K562 (cell line): ENCODE measurements around the gene ERGIC1. TPM values are rescaled to one million over a fixed set of nuclear protein-coding genes. Genes with fewer than 3 reads are reported as not detected.

Experiments
- ATAC-seq: fragments of 200-7000 bp; cut with Tn5 transposase; 3 replicates; pipeline ENCODE4 v1.9.1; 2020; ENCODE audit warnings: moderate library complexity
- BruUV-seq: library from RNA; stranded (reverse); fragments of 400-500 nt; replicated peaks from 2 replicates; lab custom pipeline; 2021; lab: Mats Ljungman, UMichigan
- CTCF ChIA-PET: fragments of 300-600 bp; formaldehyde crosslinking; extraction: SDS; loops from one replicate; lab custom pipeline; 2021; ENCODE audit warnings: low intra/inter-chr PET ratio; lab: Yijun Ruan, JAX
- POLR2A ChIA-PET: fragments of 300-600, 350-650 bp; sonication (Branson Sonifier 250); formaldehyde crosslinking; extraction: SDS; loops from one replicate; lab custom pipeline; 2021; ENCODE audit warnings: antibody characterized with exemption, inconsistent platforms; lab: Yijun Ruan, JAX
- DNase-seq, 4 experiments: peaks; one replicate each; pipeline versions ENCODE4 v3.0.0 to v3.0.0-alpha.2; 2011 to 2018; ENCODE audit warnings: low spot score in 3 of 4, mixed read lengths in 3 of 4; ENCODE audit errors: extremely low read depth in 1 of 4
- FAIRE-seq: peaks from 2 replicates; lab custom pipeline; 2011; peaks lifted over from hg19 to GRCh38; lab: Jason Lieb, UNC
- H2AFZ ChIP-seq: 2 replicates; pipeline ENCODE4 v1.6.0; 2011; ENCODE audit warnings: low read depth, low read length, control low read depth, inconsistent platforms
- H3K27ac ChIP-seq: fragments of 200-600 bp; 3 replicates; pipeline ENCODE4 v1.8.0; 2011; ENCODE audit warnings: low read depth, mild to moderate bottlenecking, control low read depth, inconsistent platforms, low read length, moderate library complexity, mixed read lengths; ENCODE audit errors: extremely low read depth
- H3K27me3 ChIP-seq, 2 experiments: fragments of 300-600 bp in 1 of 2; 2 replicates in 1 of 2; 3 replicates in 1 of 2; pipeline versions ENCODE4 v1.6.0 to v1.8.0; 2011; ENCODE audit warnings: inconsistent platforms in 2 of 2, low read length in 2 of 2, mild to moderate bottlenecking in 1 of 2, mixed read lengths in 1 of 2, moderate library complexity in 1 of 2; ENCODE audit not compliant: control insufficient read depth in 2 of 2, insufficient read depth in 2 of 2
- H3K36me3 ChIP-seq: fragments of 300-600 bp; 3 replicates; pipeline ENCODE4 v1.8.0; 2011; ENCODE audit warnings: mild to moderate bottlenecking, low read length, inconsistent platforms; ENCODE audit not compliant: control insufficient read depth, insufficient read depth
- H3K4me1 ChIP-seq, 2 experiments: fragments of 200-600 bp in 1 of 2; replicated peaks in 1 of 2; 2 replicates in 1 of 2; 3 replicates in 1 of 2; pipeline versions ENCODE4 v1.5.1 to v1.8.0; 2011; ENCODE audit warnings: inconsistent platforms in 2 of 2, low read length in 2 of 2, mild to moderate bottlenecking in 1 of 2, mixed read lengths in 1 of 2, moderate library complexity in 1 of 2; ENCODE audit not compliant: control insufficient read depth in 2 of 2, insufficient read depth in 2 of 2
- H3K4me2 ChIP-seq: 2 replicates; pipeline ENCODE4 v1.6.1; 2011; ENCODE audit warnings: low read length, control low read depth, inconsistent platforms, mixed read lengths; ENCODE audit not compliant: insufficient read depth
- H3K4me3 ChIP-seq: fragments of 200-600 bp; sonication (generic), shearing (Covaris generic); 2 replicates; pipeline ENCODE4 v1.5.1; 2016; ENCODE audit warnings: control low read depth, inconsistent platforms
- H3K79me2 ChIP-seq: fragments of 200-600 bp; 3 replicates; pipeline ENCODE4 v1.8.0; 2011; ENCODE audit warnings: low read length, inconsistent platforms; ENCODE audit not compliant: control insufficient read depth, insufficient read depth
- H3K9ac ChIP-seq, 2 experiments: 2 replicates each; pipeline versions ENCODE4 v1.6.0 to v1.6.1; 2011; ENCODE audit warnings: low read depth in 2 of 2, low read length in 2 of 2, control low read depth in 1 of 2, inconsistent platforms in 1 of 2, mild to moderate bottlenecking in 1 of 2, mixed read lengths in 1 of 2; ENCODE audit not compliant: insufficient read depth in 1 of 2
- H3K9me1 ChIP-seq: one replicate; pipeline ENCODE4 v1.6.0; 2011; ENCODE audit warnings: inconsistent platforms, mild to moderate bottlenecking, low read length, moderate library complexity; ENCODE audit not compliant: control insufficient read depth, insufficient read depth
- H3K9me3 ChIP-seq: replicated peaks from 2 replicates; pipeline ENCODE4 v1.5.1; 2011; ENCODE audit warnings: low read depth, low read length, inconsistent platforms; ENCODE audit not compliant: control insufficient read depth, insufficient read depth
- H4K20me1 ChIP-seq: replicated peaks from 2 replicates; pipeline ENCODE4 v1.6.1; 2011; ENCODE audit warnings: low read length, inconsistent platforms, mixed read lengths; ENCODE audit not compliant: control insufficient read depth, insufficient read depth
- FOXM1 ChIP-seq, 2 experiments: fragments of 450-650 bp in 1 of 2; sonication (generic) in 1 of 2; formaldehyde crosslinking in 1 of 2; IDR thresholded peaks; 2 replicates each; pipeline versions ENCODE4 v1.6.1 to v1.9.0; 2017 to 2022; ENCODE audit warnings: low read depth in 2 of 2, mild to moderate bottlenecking in 2 of 2, missing genetic modification reagents in 1 of 2, moderate library complexity in 1 of 2
- SMAD2 ChIP-seq: fragments of 150-350 bp; IDR thresholded peaks from 2 replicates; pipeline ENCODE4 v1.6.1; 2014; ENCODE audit warnings: low read depth, mild to moderate bottlenecking, low read length
- SOX6 ChIP-seq: fragments of 450-650 bp; IDR thresholded peaks from 2 replicates; pipeline ENCODE4 v1.6.1; 2014; ENCODE audit warnings: mild to moderate bottlenecking
- STAG1 ChIP-seq: sonication (generic); formaldehyde crosslinking; IDR thresholded peaks from 2 replicates; pipeline ENCODE4 v1.5.0; 2020; ENCODE audit warnings: missing genetic modification reagents, borderline replicate concordance
- TRIM28 ChIP-seq: fragments of 450-650 bp; IDR thresholded peaks from 2 replicates; pipeline ENCODE4 v1.6.1; 2017
- ZNF24 ChIP-seq: fragments of 450-650 bp; IDR thresholded peaks from 2 replicates; pipeline ENCODE4 v1.6.1; 2016
- ZNF699 ChIP-seq: fragments of 250-450 bp; sonication (Bioruptor Pico); IDR thresholded peaks from 2 replicates; pipeline ENCODE4 v1.8.0; 2021; ENCODE audit warnings: mild to moderate bottlenecking, moderate library complexity; ENCODE audit not compliant: insufficient replicate concordance
- WGBS: fragments of 100-300 bp; shearing (Covaris generic); methylation state at CpG from one replicate; pipeline ENCODE4 v1.1.6; 2016; ENCODE audit warnings: low coverage, mixed read lengths; ENCODE audit not compliant: insufficient coverage; ENCODE audit errors: missing lambda C conversion rate; 5-methylcytosine and 5-hydroxymethylcytosine counted together
- in situ Hi-C: fragments of 300-500 bp; cut with MboI; formaldehyde crosslinking; loops from 4 replicates; pipeline ENCODE4 v1.15.0; 2018; ENCODE audit warnings: inconsistent platforms, mixed read lengths
- intact Hi-C: fragments of 100-400 bp; cut with micrococcal nuclease; formaldehyde crosslinking; loops from 2 replicates; pipeline ENCODE4 v1.14.2; 2022
- polyA plus RNA-seq, 8 experiments: library from polyadenylated mRNA; depleted of rRNA in 4 of 8; stranded (reverse) in 5 of 8; unstranded in 3 of 8; fragments of >200 nt; fragmentation: Nextera tagmentation in 2 of 8; fragmentation: Illumina TruSeq in 1 of 8; extraction: Ambion mirVana in 2 of 8; extraction: Trizol in 1 of 8; gene quantifications; 2 replicates each; pipeline versions ENCODE4 v1.2.1 to v1.2.3, GENCODE V29; 2011 to 2014; ENCODE audit warnings: inconsistent platforms in 1 of 8, missing spikeins in 1 of 8
- total RNA-seq, 7 experiments: library from RNA; depleted of rRNA in 6 of 7; stranded (reverse); fragments of >200 nt in 6 of 7; fragmentation: Illumina TruSeq in 2 of 7; extraction: Trizol in 2 of 7; gene quantifications; 2 replicates each; pipeline versions ENCODE4 v1.2.1 to v1.2.3, GENCODE V29; 2011 to 2021; ENCODE audit warnings: low replicate concordance in 1 of 7
- TF ChIP-seq, protein P1 (sequence below), 2 experiments: fragments of 450-650 bp; formaldehyde crosslinking in 1 of 2; IDR thresholded peaks; 2 replicates each; pipeline versions ENCODE4 v1.4.0 to v1.6.1; 2014 to 2020; ENCODE audit warnings: mild to moderate bottlenecking in 2 of 2, borderline replicate concordance in 1 of 2, low read depth in 1 of 2
- TF ChIP-seq, protein P2 (sequence below), 2 experiments: fragments of 450-650 bp; IDR thresholded peaks; 2 replicates each; pipeline ENCODE4 v1.6.1; 2018; ENCODE audit warnings: mild to moderate bottlenecking in 2 of 2, low read depth in 1 of 2; ENCODE audit not compliant: partially characterized antibody in 2 of 2

Gene ERGIC1
- total and polyA plus RNA-seq, 9 of the 15 experiments (the other 6 are each of a cell fraction or from before 2014, with no cell fraction given), result 5.5 to 68.4 (median 36.4) TPM

DNA sequence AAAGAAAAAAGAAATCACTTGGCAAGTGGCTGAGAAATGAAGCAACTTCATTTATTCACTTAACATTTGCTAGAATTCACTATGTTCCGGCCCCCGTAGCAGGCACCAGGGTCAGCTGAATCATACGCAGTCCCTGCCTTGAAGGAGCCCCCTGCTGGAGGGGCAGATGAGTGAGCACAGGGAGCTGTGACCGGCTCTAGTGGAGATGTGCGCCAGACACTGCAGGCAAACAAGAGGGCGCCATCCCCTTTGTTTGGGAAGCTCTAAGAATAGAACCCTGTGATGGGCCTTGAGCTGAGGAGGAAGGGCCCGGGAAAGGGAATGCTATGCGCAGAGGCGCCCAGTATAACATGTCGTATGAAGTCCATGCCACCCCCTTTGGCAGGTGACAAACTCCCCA, 105.0 kb downstream of the ERGIC1 start:
- Histone ChIP-seq H3K9me1 (no peaks in the 10 kb centered on the region), H4K20me1 (no peaks in the 10 kb centered on the region), H3K9ac (0 out of 4 replicates have a peak overlapping the region, but pooled peaks of 1 of the 2 experiments have one; percentile 30), H2AFZ (no peak overlapping the region), H3K27ac (no peak overlapping the region), H3K36me3 (peaks cover 10% of the 10 kb centered on the region; the same call in 1 of the 3 replicates), H3K4me1 (peaks cover 7 to 12% of the 10 kb centered on the region in 2 experiments; a peak in 4 of 5 replicates), H3K4me3 (no peak overlapping the region), H3K79me2 (no peaks in the 10 kb centered on the region), H3K9me3 (no peaks in the 10 kb centered on the region), H3K27me3 (no peaks in the 10 kb centered on the region), H3K4me2 (no peak overlapping the region)
- DNase-seq (peak; percentile 43 to 67 (median 62)), ATAC-seq (peak; percentile 91), FAIRE-seq (peak; percentile 11)
- in situ Hi-C loops, result no loop called here
- intact Hi-C loops, result loop anchor here (5.0 to 10.0 kb wide), 2 partner anchors 343 to 464 kb away; no protein-coding TSS in a partner anchor
- no TSS peak for BruUV-seq
- 58% methylated on average over 6 of the region's 10 CpGs for WGBS
- ChIA-PET CTCF (interaction anchor here (0.7 to 1.0 kb wide), 4 partner anchors 19 to 227 kb away, joined by 3 to 5 read pairs (median 4); no protein-coding TSS in a partner anchor), POLR2A (interaction anchor here (0.5 to 2.0 kb wide), 7 partner anchors 13 to 251 kb away, joined by 3 to 6 read pairs (median 3); no protein-coding TSS in a partner anchor)
- peak; percentile 14; the same call in 1 of the 2 replicates for TF ChIP-seq STAG1
- no peak for TF ChIP-seq ZNF699 (CRISPR knock-in tag)
- no peak for TF ChIP-seq FOXM1 (IDR thresholded peaks at IDR 0.05; ENCODE audit: low read depth)
- no peak for TF ChIP-seq FOXM1 (CRISPR knock-in tag; IDR thresholded peaks at IDR 0.05; ENCODE audit: low read depth)
- TF ChIP-seq, protein P1, sequence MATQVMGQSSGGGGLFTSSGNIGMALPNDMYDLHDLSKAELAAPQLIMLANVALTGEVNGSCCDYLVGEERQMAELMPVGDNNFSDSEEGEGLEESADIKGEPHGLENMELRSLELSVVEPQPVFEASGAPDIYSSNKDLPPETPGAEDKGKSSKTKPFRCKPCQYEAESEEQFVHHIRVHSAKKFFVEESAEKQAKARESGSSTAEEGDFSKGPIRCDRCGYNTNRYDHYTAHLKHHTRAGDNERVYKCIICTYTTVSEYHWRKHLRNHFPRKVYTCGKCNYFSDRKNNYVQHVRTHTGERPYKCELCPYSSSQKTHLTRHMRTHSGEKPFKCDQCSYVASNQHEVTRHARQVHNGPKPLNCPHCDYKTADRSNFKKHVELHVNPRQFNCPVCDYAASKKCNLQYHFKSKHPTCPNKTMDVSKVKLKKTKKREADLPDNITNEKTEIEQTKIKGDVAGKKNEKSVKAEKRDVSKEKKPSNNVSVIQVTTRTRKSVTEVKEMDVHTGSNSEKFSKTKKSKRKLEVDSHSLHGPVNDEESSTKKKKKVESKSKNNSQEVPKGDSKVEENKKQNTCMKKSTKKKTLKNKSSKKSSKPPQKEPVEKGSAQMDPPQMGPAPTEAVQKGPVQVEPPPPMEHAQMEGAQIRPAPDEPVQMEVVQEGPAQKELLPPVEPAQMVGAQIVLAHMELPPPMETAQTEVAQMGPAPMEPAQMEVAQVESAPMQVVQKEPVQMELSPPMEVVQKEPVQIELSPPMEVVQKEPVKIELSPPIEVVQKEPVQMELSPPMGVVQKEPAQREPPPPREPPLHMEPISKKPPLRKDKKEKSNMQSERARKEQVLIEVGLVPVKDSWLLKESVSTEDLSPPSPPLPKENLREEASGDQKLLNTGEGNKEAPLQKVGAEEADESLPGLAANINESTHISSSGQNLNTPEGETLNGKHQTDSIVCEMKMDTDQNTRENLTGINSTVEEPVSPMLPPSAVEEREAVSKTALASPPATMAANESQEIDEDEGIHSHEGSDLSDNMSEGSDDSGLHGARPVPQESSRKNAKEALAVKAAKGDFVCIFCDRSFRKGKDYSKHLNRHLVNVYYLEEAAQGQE (IDR thresholded peaks at IDR 0.05; ENCODE audit: borderline replicate concordance), result peak; percentile 49; the same call in 1 of the 2 replicates
- TF ChIP-seq, protein P1 (CRISPR knock-in tag; IDR thresholded peaks at IDR 0.05; ENCODE audit: low read depth), result no peak
- TF ChIP-seq SMAD2, result no peak
- TF ChIP-seq TRIM28, result no peak
- TF ChIP-seq SOX6, result peak; percentile 38; the same call in 1 of the 2 replicates
- peak; percentile 82; the same call in 1 of the 2 replicates for TF ChIP-seq ZNF24
- TF ChIP-seq, protein P2, sequence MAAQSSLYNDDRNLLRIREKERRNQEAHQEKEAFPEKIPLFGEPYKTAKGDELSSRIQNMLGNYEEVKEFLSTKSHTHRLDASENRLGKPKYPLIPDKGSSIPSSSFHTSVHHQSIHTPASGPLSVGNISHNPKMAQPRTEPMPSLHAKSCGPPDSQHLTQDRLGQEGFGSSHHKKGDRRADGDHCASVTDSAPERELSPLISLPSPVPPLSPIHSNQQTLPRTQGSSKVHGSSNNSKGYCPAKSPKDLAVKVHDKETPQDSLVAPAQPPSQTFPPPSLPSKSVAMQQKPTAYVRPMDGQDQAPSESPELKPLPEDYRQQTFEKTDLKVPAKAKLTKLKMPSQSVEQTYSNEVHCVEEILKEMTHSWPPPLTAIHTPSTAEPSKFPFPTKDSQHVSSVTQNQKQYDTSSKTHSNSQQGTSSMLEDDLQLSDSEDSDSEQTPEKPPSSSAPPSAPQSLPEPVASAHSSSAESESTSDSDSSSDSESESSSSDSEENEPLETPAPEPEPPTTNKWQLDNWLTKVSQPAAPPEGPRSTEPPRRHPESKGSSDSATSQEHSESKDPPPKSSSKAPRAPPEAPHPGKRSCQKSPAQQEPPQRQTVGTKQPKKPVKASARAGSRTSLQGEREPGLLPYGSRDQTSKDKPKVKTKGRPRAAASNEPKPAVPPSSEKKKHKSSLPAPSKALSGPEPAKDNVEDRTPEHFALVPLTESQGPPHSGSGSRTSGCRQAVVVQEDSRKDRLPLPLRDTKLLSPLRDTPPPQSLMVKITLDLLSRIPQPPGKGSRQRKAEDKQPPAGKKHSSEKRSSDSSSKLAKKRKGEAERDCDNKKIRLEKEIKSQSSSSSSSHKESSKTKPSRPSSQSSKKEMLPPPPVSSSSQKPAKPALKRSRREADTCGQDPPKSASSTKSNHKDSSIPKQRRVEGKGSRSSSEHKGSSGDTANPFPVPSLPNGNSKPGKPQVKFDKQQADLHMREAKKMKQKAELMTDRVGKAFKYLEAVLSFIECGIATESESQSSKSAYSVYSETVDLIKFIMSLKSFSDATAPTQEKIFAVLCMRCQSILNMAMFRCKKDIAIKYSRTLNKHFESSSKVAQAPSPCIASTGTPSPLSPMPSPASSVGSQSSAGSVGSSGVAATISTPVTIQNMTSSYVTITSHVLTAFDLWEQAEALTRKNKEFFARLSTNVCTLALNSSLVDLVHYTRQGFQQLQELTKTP (IDR thresholded peaks at IDR 0.05; ENCODE audit: low read depth in 1 of 2, partially characterized antibody in 2 of 2), result no peak
